GM15510 (cell line): ENCODE data around the gene RAB6A.

ENCODE experiments used
- POLR2A ChIP-seq: IDR thresholded peaks from 3 replicates; pipeline ENCODE4 v1.6.1; 2011; ENCODE audit warnings: borderline replicate concordance; ENCODE audit not compliant: insufficient read length; ENCODE audit errors: extremely low read depth

Gene RAB6A

GRCh38 chr11:73667891-73668290, 93.0 kb downstream of the RAB6A start:
- no peak for TF ChIP-seq POLR2A

GRCh38 chr11:73664877-73665276, 96.0 kb downstream of the RAB6A start:
- TF ChIP-seq POLR2A, result no peak

- TF ChIP-seq POLR2A, result no peak
These were observed 97.0 kb downstream of the RAB6A start for GRCh38 chr11:73663604-73664495.

- TF ChIP-seq POLR2A, result no peak
These were observed 98.3 kb downstream of the RAB6A start for GRCh38 chr11:73662445-73663157.

GRCh38 chr11:73661035-73661628, 99.7 kb downstream of the RAB6A start:
- TF ChIP-seq POLR2A, result no peak

GRCh38 chr11:73660497-73661034, 100.3 kb downstream of the RAB6A start:
- TF ChIP-seq POLR2A, result no peak

GRCh38 chr11:73659961-73660360, 100.9 kb downstream of the RAB6A start:
- no peak for TF ChIP-seq POLR2A

GRCh38 chr11:73656985-73657384, 103.9 kb downstream of the RAB6A start:
- TF ChIP-seq POLR2A, result no peak

- no peak for TF ChIP-seq POLR2A
These were observed 105.2 kb downstream of the RAB6A start for GRCh38 chr11:73655686-73656085.

- no peak for TF ChIP-seq POLR2A
These were observed 106.3 kb downstream of the RAB6A start for GRCh38 chr11:73654482-73655021.

- no peak for TF ChIP-seq POLR2A
These were observed 106.9 kb downstream of the RAB6A start for GRCh38 chr11:73653996-73654395.

- TF ChIP-seq POLR2A, result no peak
These were observed 107.9 kb downstream of the RAB6A start for GRCh38 chr11:73652856-73653559.

- TF ChIP-seq POLR2A, result no peak
These were observed 108.7 kb downstream of the RAB6A start for GRCh38 chr11:73652046-73652730.

GRCh38 chr11:73651661-73652045, 109.2 kb downstream of the RAB6A start:
- no peak for TF ChIP-seq POLR2A
